Erythroblast (primary cell): Measurements from ENCODE around the gene MTHFD1.

Experiments used
- GATA1 ChIP-seq: IDR thresholded peaks from 2 replicates; pipeline ENCODE4 v1.6.1; 2011; ENCODE audit warnings: low read depth, mild to moderate bottlenecking, control low read depth, low read length, moderate library complexity
- POLR2A ChIP-seq: IDR thresholded peaks from 2 replicates; pipeline ENCODE4 v1.6.1; 2011; ENCODE audit warnings: mild to moderate bottlenecking, low read length

DNA sequence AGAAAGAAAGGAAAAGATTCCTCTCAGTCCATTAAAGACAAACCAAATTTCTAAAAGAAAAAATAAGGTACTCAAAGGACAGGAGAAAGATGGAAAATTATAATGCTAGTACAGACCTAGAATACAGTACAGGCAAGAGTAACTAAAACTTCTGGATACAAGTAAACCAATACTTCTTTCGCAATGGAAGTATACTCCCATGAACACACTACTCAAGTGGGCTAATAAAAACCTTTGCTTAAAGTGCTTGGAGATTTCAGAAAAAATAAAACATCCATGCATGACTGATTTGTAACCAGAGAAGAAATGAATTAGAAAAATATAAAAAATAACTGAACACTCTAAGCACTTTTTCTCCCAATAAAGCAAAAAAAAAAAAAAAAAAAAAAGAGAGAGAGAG, 111.9 kb downstream of the MTHFD1 start:
- TF ChIP-seq POLR2A (no peak), GATA1 (no peak)
